ENCODE measurements around the gene PAFAH2. TPM values are rescaled to one million over a fixed set of nuclear protein-coding genes. Genes with fewer than 3 reads are reported as not detected.
A peak's percentile ranks its signal among the peaks of the same experiment; 100 is the strongest.

The PAFAH2 gene
- total RNA-seq (2014; rRNA removed; shearing (Covaris generic)) = 11.1 and 13.0 TPM in 2 replicates

- DNase-seq = peak; percentile 94
- Histone ChIP-seq H3K27me3 (ENCODE audit: control insufficient read depth, insufficient read depth, low read length) (no peaks in the 10 kb centered on the region; the same call in 1 of the 2 replicates), H3K4me3 (ENCODE audit: insufficient read depth, low read depth, low read length) (peak within 1 kb of the TSS; percentile 75), H3K36me3 (replicated peaks; ENCODE audit: control insufficient read depth, insufficient read depth, low read length) (no peaks in the 10 kb centered on the region)
Measured at GRCh38 chr1:25997828-25998761, at the start of gene PAFAH2. Gene PAFAH2 (minus strand): TSS chr1:25998063. CDS start chr1:25990816, 7,247 bp downstream.

- Histone ChIP-seq H3K27me3 (ENCODE audit: control insufficient read depth, insufficient read depth, low read length) (peaks cover 63% of the 10 kb centered on the region), H3K36me3 (replicated peaks; ENCODE audit: control insufficient read depth, insufficient read depth, low read length) (no peaks in the 10 kb centered on the region), H3K4me3 (ENCODE audit: insufficient read depth, low read depth, low read length) (no peak overlapping the region)
- DNase-seq = no peak
Measured at GRCh38 chr1:26047278-26047874, 49.5 kb upstream of the PAFAH2 start.

- DNase-seq = peak; percentile 82
- H3K27me3 ChIP-seq (ENCODE audit: control insufficient read depth, insufficient read depth, low read length) = peaks cover 69% of the 10 kb centered on the region
- no peaks in the 10 kb centered on the region for H3K36me3 ChIP-seq (replicated peaks; ENCODE audit: control insufficient read depth, insufficient read depth, low read length)
- peak overlapping the region; percentile 35 for H3K4me3 ChIP-seq (ENCODE audit: insufficient read depth, low read depth, low read length)
Measured at GRCh38 chr1:26046246-26047095, 48.6 kb upstream of the PAFAH2 start.

- H3K36me3 ChIP-seq (replicated peaks; ENCODE audit: control insufficient read depth, insufficient read depth, low read length) = no peaks in the 10 kb centered on the region
- peak; percentile 91 for DNase-seq
- H3K27me3 ChIP-seq (ENCODE audit: control insufficient read depth, insufficient read depth, low read length) = peaks cover 69% of the 10 kb centered on the region
- peak within 1 kb of the TSS; percentile 35 for H3K4me3 ChIP-seq (ENCODE audit: insufficient read depth, low read depth, low read length)
Measured at GRCh38 chr1:26045722-26046245, 47.9 kb upstream of the PAFAH2 start, which contains the start of gene SLC30A2. Gene SLC30A2 (minus strand): TSS chr1:26046118. CDS start chr1:26045896, 222 bp downstream.

- Histone ChIP-seq H3K27me3 (ENCODE audit: control insufficient read depth, insufficient read depth, low read length) (peaks cover 69% of the 10 kb centered on the region), H3K36me3 (replicated peaks; ENCODE audit: control insufficient read depth, insufficient read depth, low read length) (no peaks in the 10 kb centered on the region), H3K4me3 (ENCODE audit: insufficient read depth, low read depth, low read length) (peak overlapping the region; percentile 35; the same call in 1 of the 2 replicates)
- peak; percentile 85 for DNase-seq
Measured at GRCh38 chr1:26044971-26045721, 47.3 kb upstream of the PAFAH2 start.

- Histone ChIP-seq H3K27me3 (ENCODE audit: control insufficient read depth, insufficient read depth, low read length) (peaks cover 69% of the 10 kb centered on the region), H3K36me3 (replicated peaks; ENCODE audit: control insufficient read depth, insufficient read depth, low read length) (no peaks in the 10 kb centered on the region), H3K4me3 (ENCODE audit: insufficient read depth, low read depth, low read length) (no peak overlapping the region)
- no peak for DNase-seq
Measured at GRCh38 chr1:26044414-26044813, 46.6 kb upstream of the PAFAH2 start.

- H3K36me3 ChIP-seq (replicated peaks; ENCODE audit: control insufficient read depth, insufficient read depth, low read length) = no peaks in the 10 kb centered on the region
- H3K4me3 ChIP-seq (ENCODE audit: insufficient read depth, low read depth, low read length) = no peak overlapping the region
- no peak for DNase-seq
- H3K27me3 ChIP-seq (ENCODE audit: control insufficient read depth, insufficient read depth, low read length) = peaks cover 64% of the 10 kb centered on the region
Measured at GRCh38 chr1:26043765-26044164, 45.9 kb upstream of the PAFAH2 start.

- Histone ChIP-seq H3K4me3 (ENCODE audit: insufficient read depth, low read depth, low read length) (no peak overlapping the region), H3K27me3 (ENCODE audit: control insufficient read depth, insufficient read depth, low read length) (peaks cover 50% of the 10 kb centered on the region), H3K36me3 (replicated peaks; ENCODE audit: control insufficient read depth, insufficient read depth, low read length) (no peaks in the 10 kb centered on the region)
- no peak for DNase-seq
Measured at GRCh38 chr1:26041978-26042377, 44.1 kb upstream of the PAFAH2 start.

- peaks cover 49% of the 10 kb centered on the region for H3K27me3 ChIP-seq (ENCODE audit: control insufficient read depth, insufficient read depth, low read length)
- no peaks in the 10 kb centered on the region for H3K36me3 ChIP-seq (replicated peaks; ENCODE audit: control insufficient read depth, insufficient read depth, low read length)
- H3K4me3 ChIP-seq (ENCODE audit: insufficient read depth, low read depth, low read length) = no peak overlapping the region
- no peak for DNase-seq
Measured at GRCh38 chr1:26041401-26041800, 43.5 kb upstream of the PAFAH2 start.

- DNase-seq = no peak
- no peak overlapping the region for H3K4me3 ChIP-seq (ENCODE audit: insufficient read depth, low read depth, low read length)
Measured at GRCh38 chr1:26038904-26039303, 41.0 kb upstream of the PAFAH2 start.

GRCh38 chr1:26038477-26038876, 40.6 kb upstream of the PAFAH2 start:
- no peaks in the 10 kb centered on the region for H3K36me3 ChIP-seq (replicated peaks; ENCODE audit: control insufficient read depth, insufficient read depth, low read length)
- DNase-seq = no peak
- no peak overlapping the region for H3K4me3 ChIP-seq (ENCODE audit: insufficient read depth, low read depth, low read length)
- peaks cover 40% of the 10 kb centered on the region for H3K27me3 ChIP-seq (ENCODE audit: control insufficient read depth, insufficient read depth, low read length)

More at GRCh38 chr1:26038904-26039303, 41.0 kb upstream of the PAFAH2 start:
- Histone ChIP-seq H3K36me3 (replicated peaks; ENCODE audit: control insufficient read depth, insufficient read depth, low read length) (no peaks in the 10 kb centered on the region), H3K27me3 (ENCODE audit: control insufficient read depth, insufficient read depth, low read length) (peaks cover 40% of the 10 kb centered on the region)

GRCh38 chr1:26037904-26038303, 40.0 kb upstream of the PAFAH2 start:
- no peak for DNase-seq
- Histone ChIP-seq H3K36me3 (replicated peaks; ENCODE audit: control insufficient read depth, insufficient read depth, low read length) (no peaks in the 10 kb centered on the region), H3K4me3 (ENCODE audit: insufficient read depth, low read depth, low read length) (no peak overlapping the region), H3K27me3 (ENCODE audit: control insufficient read depth, insufficient read depth, low read length) (peaks cover 39% of the 10 kb centered on the region)

GRCh38 chr1:26036756-26037281, 39.0 kb upstream of the PAFAH2 start:
- H3K36me3 ChIP-seq (replicated peaks; ENCODE audit: control insufficient read depth, insufficient read depth, low read length) = no peaks in the 10 kb centered on the region
- H3K27me3 ChIP-seq (ENCODE audit: control insufficient read depth, insufficient read depth, low read length) = peaks cover 33% of the 10 kb centered on the region
- DNase-seq = no peak
- no peak overlapping the region for H3K4me3 ChIP-seq (ENCODE audit: insufficient read depth, low read depth, low read length)

All from H7 (cell line).